Measurements from ENCODE around the gene KIF26B.
"Not testable (repeated sequence)": the region's sequence is repeated elsewhere in the genome, so short reads cannot be mapped to it uniquely, and the experiment has no call there.

Gene KIF26B

DNA sequence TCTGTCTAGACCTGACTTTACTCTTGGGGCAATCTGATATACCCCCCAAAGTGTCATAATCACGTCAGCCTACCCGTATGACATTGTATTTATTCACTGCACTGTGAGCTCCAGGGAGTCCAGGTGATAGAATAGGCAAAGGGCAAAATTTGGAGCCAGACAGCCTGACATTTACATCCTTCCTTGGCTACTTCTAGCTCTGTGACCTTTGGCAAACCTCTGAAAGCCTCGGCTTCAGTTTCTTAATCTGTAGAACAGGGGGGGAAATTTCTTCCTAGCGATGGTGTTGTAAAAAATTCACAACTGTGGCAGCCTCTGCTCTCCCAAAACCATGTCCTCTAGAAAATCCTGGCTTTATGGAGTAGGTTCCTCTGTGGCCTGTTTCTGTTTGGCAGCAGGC is 240.9 kb downstream of the KIF26B start:
- H3K9me3 ChIP-seq (ENCODE audit: control extremely low read depth in 1 of 5, control insufficient read depth in 4 of 5, insufficient read depth in 2 of 5, low read depth in 1 of 5, low read length in 4 of 5) = peaks cover 0 to 4% (median 0%) of the 10 kb centered on the region in 5 experiments
- H3K4me1 ChIP-seq (ENCODE audit: control extremely low read depth in 1 of 4, control insufficient read depth in 4 of 4, insufficient read depth in 4 of 4, low read length in 3 of 4) = peaks cover 0 to 2% (median 0%) of the 10 kb centered on the region in 4 experiments
- H3K27ac ChIP-seq (ENCODE audit: insufficient read depth in 1 of 2, low read depth in 1 of 2, low read length in 2 of 2, poor library complexity in 1 of 2, severe bottlenecking in 2 of 2) = no peak overlapping the region
- CTCF ChIA-PET = interaction anchor here (1.3 kb wide), 1 partner anchor 10 kb away, joined by 3 read pairs; no protein-coding TSS in a partner anchor
- WGBS (ENCODE audit: insufficient coverage) = 94% methylated on average over 2 of the region's 4 CpGs
- no peak for DNase-seq
- no peak overlapping the region for H3K4me3 ChIP-seq (ENCODE audit: control insufficient read depth in 1 of 7, extremely low read depth in 1 of 7, insufficient read depth in 4 of 7, low read depth in 2 of 7, low read length in 6 of 7)
- H3K36me3 ChIP-seq (ENCODE audit: control insufficient read depth in 4 of 4, insufficient read depth in 4 of 4, low read length in 3 of 4) = no peaks in the 10 kb centered on the region
- H3K27me3 ChIP-seq (replicated peaks in 2 of 5; ENCODE audit: control insufficient read depth in 4 of 5, insufficient read depth in 5 of 5, low read length in 4 of 5) = no peaks in the 10 kb centered on the region
- POLR2A ChIA-PET = interaction anchor here (0.6 kb wide), 1 partner anchor 1121 kb away, joined by 3 read pairs; no protein-coding TSS in a partner anchor

DNA sequence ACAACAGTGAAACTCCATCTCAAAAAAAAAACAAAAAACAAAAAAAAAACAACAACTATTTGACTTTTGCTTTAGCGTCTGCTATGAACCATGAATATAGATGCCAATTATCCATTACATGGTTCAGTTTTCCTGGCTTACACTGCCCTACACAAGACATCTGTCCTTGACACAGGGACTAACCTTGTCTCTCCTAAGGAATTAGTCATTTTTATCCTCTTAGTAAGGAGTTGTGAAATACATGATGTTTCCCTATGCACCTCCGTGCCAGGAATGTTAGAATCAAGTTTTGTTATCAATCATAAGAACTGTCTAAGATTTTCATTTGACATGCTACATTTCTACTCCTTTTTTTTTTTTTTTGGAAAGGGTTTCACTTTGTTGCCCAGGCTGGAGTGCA is 241.8 kb downstream of the KIF26B start:
- Histone ChIP-seq H3K27ac (ENCODE audit: insufficient read depth in 1 of 2, low read depth in 1 of 2, low read length in 2 of 2, poor library complexity in 1 of 2, severe bottlenecking in 2 of 2) (no peak overlapping the region), H3K9me3 (ENCODE audit: control extremely low read depth in 1 of 5, control insufficient read depth in 4 of 5, insufficient read depth in 2 of 5, low read depth in 1 of 5, low read length in 4 of 5) (peaks cover 0 to 4% (median 0%) of the 10 kb centered on the region in 5 experiments), H3K36me3 (ENCODE audit: control insufficient read depth in 4 of 4, insufficient read depth in 4 of 4, low read length in 3 of 4) (no peaks in the 10 kb centered on the region), H3K4me3 (ENCODE audit: control insufficient read depth in 1 of 7, extremely low read depth in 1 of 7, insufficient read depth in 4 of 7, low read depth in 2 of 7, low read length in 6 of 7) (no peak overlapping the region), H3K27me3 (replicated peaks in 2 of 5; ENCODE audit: control insufficient read depth in 4 of 5, insufficient read depth in 5 of 5, low read length in 4 of 5) (no peaks in the 10 kb centered on the region), H3K4me1 (ENCODE audit: control extremely low read depth in 1 of 4, control insufficient read depth in 4 of 4, insufficient read depth in 4 of 4, low read length in 3 of 4) (peaks cover 0 to 2% (median 0%) of the 10 kb centered on the region in 4 experiments)
- ChIA-PET POLR2A (no interaction called here), CTCF (interaction anchor here (0.7 to 1.3 kb wide), 2 partner anchors 11 to 243 kb away, joined by 3 read pairs; no protein-coding TSS in a partner anchor)
- WGBS (ENCODE audit: insufficient coverage) = 100% methylated on average over 1 of the region's 2 CpGs
- DNase-seq = no peak

DNA sequence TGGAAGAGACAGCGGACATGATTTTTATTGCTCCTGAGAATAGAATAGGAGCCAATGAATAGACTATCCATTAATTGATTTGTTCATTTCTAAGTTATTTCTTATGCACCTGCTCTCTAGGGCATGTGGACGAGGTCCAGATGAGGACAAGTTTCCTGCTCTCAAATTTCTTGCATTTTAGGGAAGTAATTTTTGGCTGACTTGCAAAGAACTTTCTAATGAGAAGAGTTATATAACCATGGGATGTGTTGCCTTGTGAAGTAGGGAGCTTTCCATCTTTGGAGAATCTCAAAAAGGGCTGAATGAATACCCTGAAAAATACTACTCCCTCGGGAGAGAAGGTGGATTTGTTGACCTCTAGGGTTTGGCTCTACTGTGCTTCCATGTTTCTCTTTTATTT is 243.0 kb downstream of the KIF26B start:
- WGBS (ENCODE audit: insufficient coverage) = 0% methylated on average over 1 of the region's 3 CpGs
- peak in 2 of 3 donors; percentile 8 to 10 for DNase-seq
- ChIA-PET POLR2A (no interaction called here), CTCF (no interaction called here)
- Histone ChIP-seq H3K36me3 (ENCODE audit: control insufficient read depth in 4 of 4, insufficient read depth in 4 of 4, low read length in 3 of 4) (no peaks in the 10 kb centered on the region), H3K4me1 (ENCODE audit: control extremely low read depth in 1 of 4, control insufficient read depth in 4 of 4, insufficient read depth in 4 of 4, low read length in 3 of 4) (peaks cover 0 to 2% (median 0%) of the 10 kb centered on the region in 4 experiments), H3K27ac (ENCODE audit: insufficient read depth in 1 of 2, low read depth in 1 of 2, low read length in 2 of 2, poor library complexity in 1 of 2, severe bottlenecking in 2 of 2) (no peak overlapping the region), H3K9me3 (ENCODE audit: control extremely low read depth in 1 of 5, control insufficient read depth in 4 of 5, insufficient read depth in 2 of 5, low read depth in 1 of 5, low read length in 4 of 5) (peaks cover 0 to 2% (median 0%) of the 10 kb centered on the region in 5 experiments), H3K4me3 (ENCODE audit: control insufficient read depth in 1 of 7, extremely low read depth in 1 of 7, insufficient read depth in 4 of 7, low read depth in 2 of 7, low read length in 6 of 7) (no peak overlapping the region), H3K27me3 (replicated peaks in 2 of 5; ENCODE audit: control insufficient read depth in 4 of 5, insufficient read depth in 5 of 5, low read length in 4 of 5) (no peaks in the 10 kb centered on the region)

DNA sequence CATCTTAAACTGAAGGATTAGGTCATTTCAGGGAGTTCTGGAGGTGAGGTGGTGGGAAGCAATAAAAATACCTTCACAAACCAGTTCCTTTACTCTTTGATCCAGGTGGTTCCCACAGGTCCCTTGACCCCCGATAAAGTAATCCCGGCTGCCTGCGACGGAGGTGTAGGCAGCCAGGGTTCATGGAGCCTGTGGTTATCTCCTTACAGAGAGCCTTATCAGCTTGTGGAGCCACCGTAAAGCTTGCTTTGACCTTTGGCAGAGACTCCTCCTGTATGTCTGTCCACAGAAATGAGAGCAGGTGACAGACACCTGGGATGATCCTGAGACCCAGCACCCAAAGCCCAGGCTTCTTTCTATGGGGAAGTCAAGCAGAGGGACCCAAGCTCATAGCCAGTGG is 243.4 kb downstream of the KIF26B start:
- H3K27ac ChIP-seq (ENCODE audit: insufficient read depth in 1 of 2, low read depth in 1 of 2, low read length in 2 of 2, poor library complexity in 1 of 2, severe bottlenecking in 2 of 2) = no peak overlapping the region
- H3K4me3 ChIP-seq (ENCODE audit: control insufficient read depth in 1 of 7, extremely low read depth in 1 of 7, insufficient read depth in 4 of 7, low read depth in 2 of 7, low read length in 6 of 7) = no peak overlapping the region
- H3K27me3 ChIP-seq (replicated peaks in 2 of 5; ENCODE audit: control insufficient read depth in 4 of 5, insufficient read depth in 5 of 5, low read length in 4 of 5) = no peaks in the 10 kb centered on the region
- WGBS (ENCODE audit: insufficient coverage) = 93% methylated on average over 5 of the region's 5 CpGs
- peaks cover 0 to 2% (median 0%) of the 10 kb centered on the region in 5 experiments for H3K9me3 ChIP-seq (ENCODE audit: control extremely low read depth in 1 of 5, control insufficient read depth in 4 of 5, insufficient read depth in 2 of 5, low read depth in 1 of 5, low read length in 4 of 5)
- DNase-seq = no peak
- H3K4me1 ChIP-seq (ENCODE audit: control extremely low read depth in 1 of 4, control insufficient read depth in 4 of 4, insufficient read depth in 4 of 4, low read length in 3 of 4) = peaks cover 0 to 2% (median 0%) of the 10 kb centered on the region in 4 experiments
- no peaks in the 10 kb centered on the region for H3K36me3 ChIP-seq (ENCODE audit: control insufficient read depth in 4 of 4, insufficient read depth in 4 of 4, low read length in 3 of 4)
- POLR2A ChIA-PET = interaction anchor here (0.6 kb wide), 1 partner anchor 50 kb away, joined by 3 read pairs; no protein-coding TSS in a partner anchor
- CTCF ChIA-PET = no interaction called here

DNA sequence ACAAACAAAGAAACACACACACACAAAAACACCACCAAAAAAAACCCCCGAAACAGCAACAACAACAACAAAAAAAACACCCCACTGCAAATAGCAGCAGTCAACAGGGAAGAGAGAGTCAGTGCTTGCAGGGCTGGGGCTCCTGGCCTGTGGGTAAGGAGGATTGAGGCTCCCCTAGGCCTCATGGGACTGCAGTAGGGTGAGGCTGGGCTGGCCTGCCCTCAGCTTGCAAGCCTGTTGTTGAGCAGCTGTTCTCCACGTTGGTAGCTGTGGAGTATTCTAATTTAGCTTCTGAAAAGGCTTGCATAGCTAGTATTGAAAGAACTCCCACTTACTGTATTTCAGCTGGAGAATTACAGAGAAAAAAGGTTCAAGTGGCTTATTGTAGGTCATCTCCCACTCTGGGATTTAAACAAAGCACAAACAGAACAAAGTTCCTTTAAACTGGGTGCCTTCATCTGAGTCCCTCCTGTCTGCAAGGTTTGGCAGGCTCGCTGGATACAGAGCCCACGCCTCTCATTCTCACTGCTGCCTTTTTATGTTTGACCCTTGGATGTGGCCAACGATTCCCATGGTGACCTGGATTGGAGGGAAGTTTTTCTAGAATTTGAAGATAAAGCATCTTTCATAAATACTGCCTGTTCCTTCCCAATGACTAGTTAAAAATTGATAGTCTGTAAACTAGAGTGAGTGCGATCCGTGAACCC is 247.2 kb downstream of the KIF26B start:
- WGBS (ENCODE audit: insufficient coverage) = 96% methylated on average over 5 of the region's 7 CpGs
- CTCF ChIA-PET = interaction anchor here (1.6 kb wide), 1 partner anchor 249 kb away, joined by 4 read pairs; no protein-coding TSS in a partner anchor
- DNase-seq = no peak

DNA sequence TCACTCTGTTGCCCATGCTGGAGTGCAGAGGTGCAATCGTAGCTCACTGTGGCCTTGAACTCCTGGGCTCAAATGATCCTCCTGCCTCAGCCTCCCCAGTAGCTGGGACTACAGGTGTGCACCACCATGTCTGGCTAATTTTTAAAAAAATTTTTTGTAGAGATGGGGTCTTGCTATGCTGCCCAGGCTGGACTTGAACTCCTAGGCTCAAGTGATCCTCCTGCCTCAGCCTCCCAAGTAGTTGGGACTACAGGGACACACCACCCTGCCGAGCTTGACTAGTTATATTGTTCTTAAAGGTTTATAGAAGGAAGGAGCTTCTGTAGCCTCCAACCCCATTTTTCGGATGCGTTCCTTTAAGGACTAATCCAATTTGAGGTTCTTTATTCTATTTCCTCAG is 248.2 kb downstream of the KIF26B start:
- H3K36me3 ChIP-seq (ENCODE audit: control insufficient read depth in 4 of 4, insufficient read depth in 4 of 4, low read length in 3 of 4); H3K27me3 ChIP-seq (replicated peaks in 2 of 5; ENCODE audit: control insufficient read depth in 4 of 5, insufficient read depth in 5 of 5, low read length in 4 of 5); H3K4me3 ChIP-seq (ENCODE audit: control insufficient read depth in 1 of 7, extremely low read depth in 1 of 7, insufficient read depth in 4 of 7, low read depth in 2 of 7, low read length in 6 of 7); H3K9me3 ChIP-seq (ENCODE audit: control extremely low read depth in 1 of 5, control insufficient read depth in 4 of 5, insufficient read depth in 2 of 5, low read depth in 1 of 5, low read length in 4 of 5); DNase-seq; H3K4me1 ChIP-seq (ENCODE audit: control extremely low read depth in 1 of 4, control insufficient read depth in 4 of 4, insufficient read depth in 4 of 4, low read length in 3 of 4); POLR2A ChIA-PET; H3K27ac ChIP-seq (ENCODE audit: insufficient read depth in 1 of 2, low read depth in 1 of 2, low read length in 2 of 2, poor library complexity in 1 of 2, severe bottlenecking in 2 of 2): not testable (repeated sequence)
- CTCF ChIA-PET = interaction anchor here (0.8 to 1.2 kb wide), 2 partner anchors 10 to 22 kb away, joined by 3 to 4 read pairs; no protein-coding TSS in a partner anchor
- WGBS (ENCODE audit: insufficient coverage) = 100% methylated on average over 2 of the region's 4 CpGs

More for the DNA sequence above, 247.2 kb downstream of the KIF26B start:
- Histone ChIP-seq H3K27me3 (replicated peaks in 2 of 5; ENCODE audit: control insufficient read depth in 4 of 5, insufficient read depth in 5 of 5, low read length in 4 of 5) (peaks cover 0 to 2% (median 0%) of the 10 kb centered on the region in 5 experiments), H3K36me3 (ENCODE audit: control insufficient read depth in 4 of 4, insufficient read depth in 4 of 4, low read length in 3 of 4) (no peaks in the 10 kb centered on the region), H3K9me3 (ENCODE audit: control extremely low read depth in 1 of 5, control insufficient read depth in 4 of 5, insufficient read depth in 2 of 5, low read depth in 1 of 5, low read length in 4 of 5) (no peaks in the 10 kb centered on the region), H3K4me1 (ENCODE audit: control extremely low read depth in 1 of 4, control insufficient read depth in 4 of 4, insufficient read depth in 4 of 4, low read length in 3 of 4) (peaks cover 0 to 2% (median 0%) of the 10 kb centered on the region in 4 experiments), H3K4me3 (ENCODE audit: control insufficient read depth in 1 of 7, extremely low read depth in 1 of 7, insufficient read depth in 4 of 7, low read depth in 2 of 7, low read length in 6 of 7) (no peak overlapping the region), H3K27ac (ENCODE audit: insufficient read depth in 1 of 2, low read depth in 1 of 2, low read length in 2 of 2, poor library complexity in 1 of 2, severe bottlenecking in 2 of 2) (no peak overlapping the region)
- POLR2A ChIA-PET = interaction anchor here (0.6 kb wide), 1 partner anchor 235 kb away, joined by 4 read pairs; no protein-coding TSS in a partner anchor

DNA sequence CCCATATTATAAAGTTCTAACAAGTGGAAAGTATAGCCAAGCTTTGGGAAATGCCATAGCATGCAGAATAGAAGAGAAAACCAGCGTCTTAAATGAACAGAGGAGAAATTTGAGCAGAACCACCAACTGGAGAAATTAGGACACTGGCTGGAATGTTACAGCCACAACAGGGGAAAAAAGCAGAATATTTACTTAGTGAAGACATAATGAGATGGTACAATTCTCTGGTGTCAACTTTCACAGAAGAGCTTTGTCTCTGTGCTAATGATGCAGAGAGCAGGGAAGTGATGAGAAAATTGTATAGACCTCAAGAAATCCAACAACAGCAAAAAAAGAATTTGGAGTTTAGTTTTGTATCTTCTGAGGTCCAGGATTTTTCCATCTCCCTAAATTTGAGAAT is 249.7 kb downstream of the KIF26B start:
- H3K36me3 ChIP-seq (ENCODE audit: control insufficient read depth in 4 of 4, insufficient read depth in 4 of 4, low read length in 3 of 4) = no peaks in the 10 kb centered on the region
- WGBS (ENCODE audit: insufficient coverage) = 92% methylated on average over 1 of the region's 1 CpG
- H3K27ac ChIP-seq (ENCODE audit: insufficient read depth in 1 of 2, low read depth in 1 of 2, low read length in 2 of 2, poor library complexity in 1 of 2, severe bottlenecking in 2 of 2) = no peak overlapping the region
- no peak for DNase-seq
- H3K4me3 ChIP-seq (ENCODE audit: control insufficient read depth in 1 of 7, extremely low read depth in 1 of 7, insufficient read depth in 4 of 7, low read depth in 2 of 7, low read length in 6 of 7) = no peak overlapping the region
- H3K27me3 ChIP-seq (replicated peaks in 2 of 5; ENCODE audit: control insufficient read depth in 4 of 5, insufficient read depth in 5 of 5, low read length in 4 of 5) = peaks cover 0 to 2% (median 0%) of the 10 kb centered on the region in 5 experiments
- CTCF ChIA-PET = interaction anchor here (0.7 to 0.9 kb wide), 2 partner anchors 12 to 32 kb away, joined by 3 read pairs; no protein-coding TSS in a partner anchor
- POLR2A ChIA-PET = no interaction called here
- H3K9me3 ChIP-seq (ENCODE audit: control extremely low read depth in 1 of 5, control insufficient read depth in 4 of 5, insufficient read depth in 2 of 5, low read depth in 1 of 5, low read length in 4 of 5) = no peaks in the 10 kb centered on the region
- no peaks in the 10 kb centered on the region for H3K4me1 ChIP-seq (ENCODE audit: control extremely low read depth in 1 of 4, control insufficient read depth in 4 of 4, insufficient read depth in 4 of 4, low read length in 3 of 4)

Data from common myeloid progenitor, CD34-positive (primary cell).